ENCODE measurements around the gene BCL11A. TPM values are rescaled to one million over a fixed set of nuclear protein-coding genes. Genes with fewer than 3 reads are reported as not detected.

Gene BCL11A
- total RNA-seq, 1 donor from 2014 or later: 31.2 TPM

DNA sequence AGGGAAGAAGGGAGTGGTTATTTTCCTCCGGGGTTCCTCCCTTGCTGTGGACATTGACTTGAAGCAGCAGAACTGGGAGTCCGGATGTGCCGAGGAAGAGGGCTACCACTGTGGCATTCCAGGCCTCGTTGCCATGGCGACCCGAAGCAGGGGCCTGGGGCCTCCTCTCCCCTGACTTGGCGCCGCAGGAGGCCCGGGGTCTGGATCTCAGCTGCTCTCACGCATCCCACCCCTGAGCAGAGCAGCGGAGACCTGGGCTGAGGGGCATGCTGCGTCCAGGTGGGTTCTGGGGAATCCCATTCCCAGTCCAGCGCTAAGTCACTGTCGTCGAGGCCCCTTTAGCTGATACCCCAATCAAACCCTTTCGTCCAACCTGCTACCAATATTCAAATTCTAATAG, 100.2 kb downstream of the BCL11A start:
- intact Hi-C loops (cut with micrococcal nuclease): no loop called here
- ATAC-seq: no peak

DNA sequence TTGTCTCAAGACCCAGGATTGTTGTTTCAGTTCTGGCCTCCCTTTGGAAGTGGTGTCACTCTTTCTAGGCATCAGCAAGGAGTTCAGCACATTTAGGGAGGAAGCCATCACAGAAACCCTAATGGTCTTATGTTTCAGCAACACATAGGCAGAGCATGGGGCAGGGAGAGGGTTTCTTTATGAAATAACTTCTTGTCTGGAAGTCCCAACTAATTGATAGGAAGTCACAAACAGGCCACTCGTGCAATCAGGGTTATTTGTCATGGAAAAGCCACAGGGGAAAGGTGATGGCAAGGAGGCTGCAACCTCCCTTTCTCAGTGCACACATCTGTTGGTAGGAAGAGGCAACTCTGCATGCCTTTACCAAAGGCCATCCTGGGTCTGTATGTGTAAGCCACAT, 103.0 kb downstream of the BCL11A start:
- intact Hi-C loops (cut with micrococcal nuclease): no loop called here

More for the DNA sequence above, 100.2 kb downstream of the BCL11A start:
- DNase-seq: no peak

DNA sequence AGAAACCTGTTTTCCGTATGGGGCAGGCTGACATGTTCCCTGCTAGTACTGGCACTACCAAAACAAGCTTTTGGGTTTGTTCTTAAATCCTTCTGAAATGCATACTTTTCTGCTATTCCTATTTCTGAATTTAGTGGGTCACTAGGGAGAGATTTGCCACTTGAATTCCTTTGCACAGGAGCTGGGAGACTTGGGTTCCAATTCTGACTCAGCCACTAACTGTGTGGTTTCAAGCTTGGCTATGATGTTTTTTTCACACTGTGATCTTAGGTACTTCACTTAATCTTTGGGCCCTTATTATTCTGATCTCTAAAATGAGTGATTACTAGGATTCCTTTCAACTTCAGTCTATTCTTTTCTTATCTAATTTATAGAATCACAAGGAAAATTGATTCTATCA, 105.5 kb downstream of the BCL11A start:
- ATAC-seq (no peak), DNase-seq (no peak)
- intact Hi-C loops (cut with micrococcal nuclease): no loop called here

More for the DNA sequence above, 103.0 kb downstream of the BCL11A start:
- no peak for DNase-seq
- no peak for ATAC-seq

DNA sequence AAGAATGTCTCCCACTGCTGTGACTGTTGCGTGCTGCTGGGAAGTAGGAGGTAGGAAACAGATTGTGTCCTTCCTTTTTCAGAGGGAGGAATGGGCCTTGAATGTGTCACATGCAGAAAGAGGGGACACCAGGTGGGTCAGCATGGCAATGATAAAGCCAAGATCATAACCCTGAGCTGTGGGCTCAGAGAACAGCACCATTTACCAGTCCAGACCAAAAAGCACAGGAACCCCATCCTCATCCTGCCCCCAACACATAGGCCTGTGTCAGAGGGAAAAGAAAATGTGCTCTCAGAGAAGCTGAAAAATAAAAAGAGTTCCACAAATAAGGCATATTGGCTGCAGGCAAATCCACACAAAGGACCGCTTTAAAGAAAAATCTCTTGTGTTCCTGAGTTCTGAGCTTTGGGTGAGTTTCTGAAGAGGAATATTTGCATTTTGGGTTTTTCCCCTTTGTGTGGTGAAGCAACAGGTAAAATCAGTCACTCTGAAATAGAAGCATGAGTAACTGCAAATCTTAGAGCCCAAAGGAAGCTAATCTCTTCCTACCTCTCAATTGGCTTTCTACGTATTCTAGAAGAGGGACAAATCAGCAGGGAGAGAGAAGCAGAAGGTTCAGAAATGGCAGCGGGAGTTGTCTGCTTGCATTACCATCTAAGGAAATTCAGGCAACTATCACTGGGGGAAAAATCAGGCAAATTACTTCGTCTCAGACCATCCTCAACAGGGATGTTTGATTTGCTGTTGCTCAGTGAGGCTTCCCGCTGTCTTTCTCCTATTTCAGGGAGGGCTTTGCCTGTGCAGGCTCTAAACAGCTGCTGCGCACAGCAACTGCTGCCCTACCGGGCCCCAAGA, 106.8 kb downstream of the BCL11A start:
- ATAC-seq: no peak
- intact Hi-C loops (cut with micrococcal nuclease): no loop called here
- no peak for DNase-seq

DNA sequence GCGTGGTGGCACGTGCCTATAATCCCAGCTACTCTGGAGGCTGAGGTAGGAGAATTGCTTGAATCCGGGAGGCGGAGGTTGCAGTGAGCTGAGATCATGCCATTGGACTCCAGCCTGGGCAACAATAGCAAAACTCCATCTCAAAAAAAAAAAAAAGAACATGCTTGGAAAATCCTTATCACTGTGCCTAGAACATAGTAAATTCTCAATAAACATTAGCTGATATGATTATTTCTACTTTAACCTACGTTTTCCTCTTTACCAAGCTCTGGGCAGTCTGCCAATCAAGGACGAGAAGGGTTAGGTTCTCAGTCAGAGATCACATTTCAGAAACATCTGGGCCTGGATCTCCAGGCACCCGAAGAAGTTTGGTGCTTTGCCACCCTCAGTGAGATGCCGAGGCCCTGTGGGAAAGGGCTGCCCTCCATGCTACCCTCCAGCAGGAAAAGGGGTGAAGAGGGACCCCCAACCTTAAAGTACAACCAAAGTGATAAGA, 107.7 kb downstream of the BCL11A start:
- ATAC-seq: no peak
- DNase-seq: no peak
- intact Hi-C loops (cut with micrococcal nuclease): no loop called here

DNA sequence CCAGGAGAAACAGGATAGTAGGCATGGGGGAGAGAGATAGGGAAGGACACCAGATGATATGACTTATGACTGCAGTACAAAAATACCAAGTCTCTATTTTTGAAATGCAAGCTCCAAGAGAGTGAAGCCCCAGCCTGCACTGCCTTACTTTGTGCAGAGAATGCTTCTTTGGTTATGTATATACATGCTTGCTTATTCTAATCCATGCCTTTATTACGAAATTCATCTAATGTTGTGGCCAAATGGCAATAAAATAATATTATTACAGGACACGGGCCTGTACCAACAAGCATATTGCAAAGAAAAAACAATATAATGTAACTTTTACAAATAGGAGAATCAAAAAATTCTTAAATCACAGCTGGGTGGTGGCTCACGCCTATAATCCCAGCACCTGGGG, 110.8 kb downstream of the BCL11A start:
- intact Hi-C loops (cut with micrococcal nuclease): no loop called here
- no peak for ATAC-seq
- no peak for DNase-seq

DNA sequence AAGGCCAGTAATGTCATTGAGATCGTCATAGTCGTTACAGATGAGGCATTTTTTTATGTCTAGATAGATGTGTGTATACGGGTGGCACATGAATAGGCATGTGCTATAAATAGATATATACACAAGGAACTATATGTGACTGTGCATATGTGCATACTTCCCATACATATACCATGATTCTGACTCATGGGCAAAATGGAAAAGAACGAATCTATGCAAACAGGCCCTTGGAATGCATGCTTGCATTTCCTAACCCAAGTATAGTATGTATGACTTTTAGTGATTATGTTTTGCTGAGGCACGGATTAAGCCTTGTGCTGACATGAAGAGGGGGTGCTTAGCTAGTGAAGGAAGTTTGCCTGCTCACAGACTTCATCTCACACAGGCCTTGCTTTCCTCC, 111.7 kb downstream of the BCL11A start:
- ATAC-seq (no peak), DNase-seq (no peak)
- intact Hi-C loops (cut with micrococcal nuclease): no loop called here

DNA sequence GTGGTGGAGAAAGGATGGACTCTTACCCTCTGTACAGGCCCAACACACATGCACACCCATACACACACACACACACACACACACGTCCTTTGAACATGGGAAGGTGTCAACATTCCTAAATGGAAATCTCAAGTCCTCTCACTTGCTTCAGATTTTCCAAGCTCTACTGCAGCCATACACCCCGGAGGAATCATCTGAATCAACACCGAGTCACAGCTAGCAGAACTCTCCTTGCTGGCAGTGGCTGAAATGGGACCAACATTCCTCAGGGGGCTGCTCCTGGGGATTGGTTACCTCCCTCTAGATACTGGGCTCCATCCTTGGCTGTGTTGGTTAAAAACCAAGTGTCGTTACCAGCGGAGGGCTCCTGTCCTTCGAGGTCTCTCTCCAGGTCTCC, 112.7 kb downstream of the BCL11A start:
- ATAC-seq (no peak), DNase-seq (no peak)
- intact Hi-C loops (cut with micrococcal nuclease): no loop called here

DNA sequence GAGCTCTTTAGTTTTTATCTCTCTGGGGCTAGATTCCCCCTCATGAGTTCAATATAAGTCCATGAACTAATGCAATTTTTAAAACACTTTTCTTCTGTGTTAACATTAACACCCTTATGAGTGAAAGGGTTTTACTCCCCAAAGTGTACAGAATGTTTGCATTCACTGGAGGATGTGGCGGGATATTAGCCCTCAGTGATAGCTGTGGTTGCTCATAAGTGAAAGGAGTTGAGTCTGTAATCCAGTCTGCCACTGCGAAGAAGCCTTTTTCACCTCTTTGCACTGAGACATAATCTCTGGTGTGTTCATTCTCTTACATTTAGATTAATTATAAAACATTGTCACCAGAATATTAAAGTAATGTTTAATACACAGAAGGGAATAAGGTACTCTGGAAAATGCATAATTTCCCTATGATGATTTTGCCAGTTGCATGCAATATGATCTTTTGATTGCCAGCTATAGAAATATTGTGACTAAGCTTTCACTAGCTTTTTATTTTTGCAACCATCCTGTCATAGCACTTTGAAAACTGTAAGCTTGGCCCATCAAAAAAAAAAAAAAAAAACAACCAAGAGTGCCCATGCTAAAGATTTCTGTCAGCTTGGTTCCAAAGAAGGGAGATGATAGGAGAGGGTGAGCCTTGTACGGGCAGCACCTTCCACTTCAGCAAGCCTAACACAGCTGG, 113.2 kb downstream of the BCL11A start:
- no peak for ATAC-seq
- intact Hi-C loops (cut with micrococcal nuclease): no loop called here
- no peak for DNase-seq

DNA sequence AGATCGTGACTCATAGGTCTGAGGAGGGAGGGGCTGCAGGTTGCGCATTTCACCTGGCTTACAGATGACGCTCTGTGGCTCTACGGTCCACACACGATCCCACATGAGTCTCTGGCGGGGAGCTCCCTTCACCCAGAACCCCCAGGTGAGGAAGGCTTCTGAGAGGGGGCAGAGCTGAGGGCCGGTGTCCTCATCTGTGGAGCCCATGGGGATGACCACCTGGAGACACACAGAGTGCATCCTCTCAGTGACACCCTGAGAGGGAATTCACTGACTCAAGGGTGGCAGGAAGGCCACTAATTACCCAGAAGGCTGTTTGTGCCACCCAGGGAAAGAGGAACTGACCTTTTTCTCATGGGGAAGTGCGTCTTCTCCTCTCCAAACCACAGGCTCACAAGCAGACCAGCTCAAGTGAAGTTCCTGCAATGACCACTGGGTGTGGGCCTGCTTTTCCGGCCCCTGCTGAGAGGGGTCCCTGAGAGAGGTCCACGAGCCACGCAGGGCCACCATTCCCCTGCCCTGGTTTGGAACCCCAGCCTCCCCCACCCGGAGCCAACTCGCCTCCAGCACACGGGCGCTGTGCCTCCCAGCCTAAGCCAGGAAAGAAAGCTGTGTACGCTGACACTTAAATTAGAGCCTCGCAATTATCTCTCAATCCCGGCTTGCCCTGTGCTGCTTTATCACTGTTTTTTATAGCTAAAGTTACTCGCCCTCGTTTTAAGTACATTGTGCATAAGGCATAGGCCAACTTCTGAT, 114.1 kb downstream of the BCL11A start:
- DNase-seq: peak; percentile 69
- peak; percentile 73 for ATAC-seq
- intact Hi-C loops (cut with micrococcal nuclease): no loop called here

DNA sequence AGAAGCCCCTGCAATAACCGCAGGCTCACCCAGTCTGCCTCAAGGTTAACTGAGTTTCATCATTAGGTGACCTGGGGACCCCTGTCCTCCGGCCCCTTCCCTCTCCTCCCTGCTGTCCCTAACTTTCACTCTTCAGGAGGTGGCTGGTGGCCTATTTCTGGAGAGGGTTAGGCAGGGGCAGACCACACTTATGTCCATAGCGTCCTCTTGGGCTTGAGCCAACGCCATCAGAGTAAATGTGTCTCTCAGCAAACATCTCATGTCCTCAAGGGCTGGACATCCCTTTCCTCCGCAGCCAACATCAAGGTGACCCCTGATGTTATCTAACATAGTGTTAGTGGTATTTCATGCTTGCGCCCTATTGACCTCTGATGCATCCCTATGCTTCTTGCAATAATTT, 114.8 kb downstream of the BCL11A start:
- intact Hi-C loops (cut with micrococcal nuclease): no loop called here
- peak; percentile 33 for DNase-seq

DNA sequence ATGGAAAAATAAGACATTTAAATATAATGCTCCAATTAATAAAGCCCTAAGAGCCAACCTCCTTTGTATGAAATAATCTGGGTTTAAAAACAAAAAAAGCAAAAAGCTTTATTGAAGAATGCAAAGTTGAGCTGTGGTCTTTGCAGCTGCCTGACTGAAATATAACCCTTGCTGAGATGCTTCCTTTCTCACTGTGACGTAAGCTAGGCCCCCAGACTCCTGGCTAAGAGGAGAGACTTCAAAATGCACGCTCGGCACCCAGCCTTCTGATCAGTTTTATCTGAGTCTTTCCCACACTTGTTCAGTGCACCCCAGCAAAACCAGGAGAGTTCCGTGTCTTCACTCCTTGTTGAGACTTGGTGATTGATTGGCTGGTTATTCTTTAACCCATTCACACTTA, 115.3 kb downstream of the BCL11A start:
- intact Hi-C loops (cut with micrococcal nuclease): no loop called here

More for the DNA sequence above, 114.8 kb downstream of the BCL11A start:
- ATAC-seq: peak; percentile 59

DNA sequence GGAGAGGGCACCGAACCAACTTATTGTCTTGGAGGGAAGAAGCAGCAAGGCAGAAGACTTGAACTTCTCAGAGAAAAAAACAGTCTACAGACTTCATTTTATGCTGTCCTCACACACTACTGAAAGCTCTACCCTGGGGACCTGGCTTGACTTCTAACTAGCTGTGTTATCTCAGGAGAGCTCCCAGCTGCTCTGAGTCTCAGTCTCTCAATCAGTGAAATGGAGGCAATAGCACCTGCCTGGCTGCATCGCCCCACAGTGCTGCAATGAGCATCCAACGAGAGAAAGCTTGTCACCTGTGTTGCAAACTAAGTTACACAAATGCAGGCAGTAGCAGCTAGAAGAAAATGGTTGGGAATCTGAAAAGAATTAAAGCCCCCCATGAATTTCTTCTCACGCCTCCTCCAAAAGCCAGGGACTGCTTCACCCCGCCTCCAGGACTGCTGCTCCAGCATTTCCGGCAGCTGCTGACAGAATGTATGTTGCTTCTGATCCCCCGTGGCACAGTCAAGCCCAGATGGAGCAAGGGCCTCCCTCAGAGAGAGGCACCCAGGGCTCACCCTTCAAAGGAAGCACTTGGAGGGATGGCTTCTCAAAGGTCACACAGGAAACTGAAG, 116.3 kb downstream of the BCL11A start:
- ATAC-seq (no peak), DNase-seq (no peak)
- intact Hi-C loops (cut with micrococcal nuclease): no loop called here

More for the DNA sequence above, 115.3 kb downstream of the BCL11A start:
- DNase-seq (no peak), ATAC-seq (no peak)

DNA sequence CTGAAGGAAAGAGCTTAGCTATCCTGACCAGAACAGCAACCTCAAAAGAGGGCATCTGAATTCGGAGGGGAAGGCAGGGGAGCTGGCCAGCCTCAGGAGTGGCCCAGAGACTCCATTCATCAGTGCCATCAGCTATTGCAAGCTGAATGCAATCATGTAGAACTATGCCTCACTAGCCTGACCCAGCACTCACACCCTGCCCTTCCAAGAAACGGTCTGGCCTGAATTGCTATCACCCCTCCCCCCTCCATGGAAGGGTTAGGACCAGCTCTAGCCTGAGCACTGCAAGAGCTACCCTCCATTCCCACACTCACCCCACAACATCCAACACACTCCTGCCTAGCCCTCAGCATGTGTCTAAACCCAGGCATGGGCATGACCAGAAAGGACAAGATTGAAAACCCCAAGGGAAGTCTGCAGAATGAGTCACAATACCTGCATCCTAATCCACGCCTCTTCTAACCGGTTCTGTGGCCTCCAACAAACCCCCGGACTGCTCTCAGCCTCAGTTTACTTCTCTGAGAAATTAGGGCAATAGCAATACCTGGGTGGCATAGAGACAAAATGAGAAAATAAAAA, 120.3 kb downstream of the BCL11A start:
- intact Hi-C loops (cut with micrococcal nuclease): no loop called here
- peak; percentile 38 for ATAC-seq
- no peak for DNase-seq

DNA sequence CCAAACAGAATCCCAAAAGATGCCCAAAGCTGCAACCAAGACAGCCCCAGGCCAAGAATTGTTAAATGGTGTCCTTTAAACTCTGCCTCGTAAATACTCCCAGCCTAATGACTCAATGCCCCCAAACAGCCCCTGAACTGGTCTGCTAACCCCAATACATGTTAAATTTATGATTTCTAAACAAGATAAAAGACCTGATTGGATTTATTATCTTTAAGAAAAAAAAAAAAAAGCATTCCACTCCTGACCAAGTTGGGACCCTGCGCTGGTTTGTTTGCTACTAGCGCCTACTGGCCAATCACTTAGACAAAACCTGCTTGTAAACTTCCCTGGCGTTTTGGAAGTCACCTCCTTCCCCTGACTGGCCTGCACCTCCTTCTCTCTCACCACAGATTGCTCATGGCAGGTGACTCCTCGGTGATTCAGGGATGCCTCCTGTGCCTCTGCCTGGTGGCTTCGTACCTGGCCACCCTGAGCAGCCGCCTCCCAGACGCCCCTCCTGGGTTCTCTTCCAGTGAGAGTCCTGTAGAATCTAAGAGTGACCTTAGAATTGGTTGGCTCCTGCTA, 121.3 kb downstream of the BCL11A start:
- intact Hi-C loops (cut with micrococcal nuclease): no loop called here
- DNase-seq (no peak), ATAC-seq (no peak)

DNA sequence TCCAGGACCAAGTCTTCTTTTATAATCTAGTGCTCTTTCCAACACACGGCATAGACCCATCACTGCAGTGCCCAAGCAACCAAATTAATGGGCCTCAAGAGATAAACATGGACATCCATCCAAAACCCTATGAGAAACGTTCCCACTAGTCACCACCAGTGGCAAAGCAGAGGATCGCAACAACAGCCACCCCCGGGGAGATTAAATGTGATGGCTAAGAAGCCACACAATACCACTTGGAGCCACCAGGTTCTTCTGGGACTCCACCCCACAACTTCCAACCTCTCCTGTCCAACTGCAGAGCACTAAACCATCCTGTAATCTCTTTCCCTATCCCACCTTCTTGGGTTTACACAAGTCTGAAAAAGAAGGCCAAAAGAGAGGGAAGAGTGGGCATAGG, 123.8 kb downstream of the BCL11A start:
- intact Hi-C loops (cut with micrococcal nuclease): no loop called here
- DNase-seq (no peak), ATAC-seq (no peak)

DNA sequence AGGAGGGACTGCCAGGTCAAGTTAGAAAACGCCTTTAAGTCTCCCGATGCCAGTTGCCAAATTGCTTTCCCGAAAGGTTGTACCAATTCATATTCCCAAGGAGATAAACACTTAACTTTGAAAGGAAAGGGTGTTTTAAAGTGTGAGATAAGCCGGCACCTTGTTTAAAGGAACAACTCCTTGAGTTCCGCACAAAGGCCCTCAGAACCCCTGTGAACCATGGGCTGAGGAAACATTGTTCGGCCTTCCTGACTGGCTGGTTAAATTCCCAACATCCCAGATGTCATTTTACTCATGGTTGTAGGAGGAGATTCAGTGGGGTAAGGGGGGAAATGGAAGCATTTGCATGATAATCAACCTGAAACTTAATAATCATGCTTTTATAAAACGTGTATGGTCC, 126.6 kb downstream of the BCL11A start:
- intact Hi-C loops (cut with micrococcal nuclease): no loop called here
- ATAC-seq (no peak), DNase-seq (no peak)

DNA sequence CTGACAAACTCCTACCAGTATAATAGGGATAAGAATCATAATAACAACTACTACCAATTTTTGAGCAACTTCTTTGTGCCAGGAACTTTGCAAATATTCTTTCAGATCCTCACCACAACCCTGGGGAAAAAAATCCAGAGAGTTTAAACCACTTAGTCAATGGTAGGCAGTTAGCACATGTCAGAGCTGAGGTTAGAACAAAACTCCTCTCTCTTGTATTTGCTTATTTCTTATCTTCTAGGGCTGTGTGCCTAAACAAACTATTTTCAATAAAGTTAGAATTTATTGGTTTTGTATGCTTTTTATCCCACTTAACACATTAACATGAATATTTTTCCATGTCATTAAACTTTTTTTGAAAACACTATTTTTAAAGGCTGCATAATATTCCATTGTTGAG, 127.1 kb downstream of the BCL11A start:
- ATAC-seq (no peak), DNase-seq (no peak)
- intact Hi-C loops (cut with micrococcal nuclease): no loop called here

DNA sequence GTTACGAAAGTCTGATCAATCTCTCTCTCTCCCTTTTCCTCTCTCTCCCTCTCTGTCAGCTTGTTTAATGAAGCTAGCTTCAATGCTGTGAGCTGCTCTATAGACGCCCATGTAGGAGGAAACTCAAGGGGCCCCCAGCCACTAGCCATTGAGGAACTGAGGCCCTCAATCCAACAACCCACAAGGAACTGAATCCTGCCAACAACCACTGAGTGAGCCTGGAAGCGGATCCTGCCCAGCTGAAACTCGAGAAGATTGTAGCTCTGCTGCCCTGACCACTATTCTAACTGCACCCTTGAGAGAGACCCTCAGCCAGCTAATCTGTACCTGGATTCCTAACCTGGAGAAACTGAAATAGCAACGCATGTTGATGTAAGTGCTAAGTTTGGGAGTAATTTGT, 129.2 kb downstream of the BCL11A start:
- DNase-seq (no peak), ATAC-seq (no peak)
- intact Hi-C loops (cut with micrococcal nuclease): no loop called here

All from left ventricle myocardium superior (tissue), 1 donor.